OCI-LY3 (cell line): ENCODE data around the gene TRPM1.

Source experiments
- H2AFZ ChIP-seq: fragments of 200-600, 300-600 bp; shearing (Covaris generic); 2 replicates; pipeline ENCODE4 v1.6.0; 2014; ENCODE audit warnings: antibody characterized with exemption, low read depth, low read length
- H3K27ac ChIP-seq: fragments of 200-600, 300-600 bp; sonication (generic); 2 replicates; pipeline ENCODE4 v1.5.1; 2014; ENCODE audit warnings: mild to moderate bottlenecking, low read length, moderate library complexity, mixed read lengths
- H3K27me3 ChIP-seq: fragments of 200-600, 300-600 bp; sonication (generic); 2 replicates; pipeline ENCODE4 v1.6.1; 2014; ENCODE audit warnings: low read depth, low read length, mixed read lengths
- H3K36me3 ChIP-seq: fragments of 200-600, 300-600 bp; sonication (generic); replicated peaks from 2 replicates; pipeline ENCODE3; 2014; ENCODE audit warnings: low read depth, low read length, mixed read lengths
- H3K4me1 ChIP-seq: fragments of 300-600, 200-600 bp; sonication (generic); 2 replicates; pipeline ENCODE4 v1.6.1; 2014; ENCODE audit warnings: low read length, mixed read lengths
- H3K4me2 ChIP-seq: fragments of 200-600, 300-600 bp; sonication (generic); 2 replicates; pipeline ENCODE4 v1.6.1; 2014; ENCODE audit warnings: low read length, mixed read lengths
- H3K4me3 ChIP-seq: fragments of 300-600, 200-600 bp; sonication (generic); 2 replicates; pipeline ENCODE4 v1.5.1; 2014; ENCODE audit warnings: antibody characterized with exemption, mild to moderate bottlenecking, low read length, moderate library complexity
- H3K79me2 ChIP-seq: fragments of 300-600, 200-600 bp; shearing (Covaris generic); 2 replicates; pipeline ENCODE4 v1.6.1; 2014; ENCODE audit warnings: mild to moderate bottlenecking, low read length, mixed read lengths
- H3K9ac ChIP-seq: fragments of 300-600, 200-600 bp; shearing (Covaris generic); 2 replicates; pipeline ENCODE4 v1.6.0; 2014; ENCODE audit warnings: mild to moderate bottlenecking, low read length, moderate library complexity
- H3K9me3 ChIP-seq: fragments of 200-600, 300-600 bp; shearing (Covaris generic); 2 replicates; pipeline ENCODE4 v1.6.1; 2014; ENCODE audit warnings: low read length, mixed read lengths; ENCODE audit not compliant: insufficient read depth
- H4K20me1 ChIP-seq: fragments of 200-600, 300-600 bp; sonication (generic); 2 replicates; pipeline ENCODE4 v1.6.1; 2016; ENCODE audit warnings: low read length, mixed read lengths; ENCODE audit not compliant: insufficient read depth
- CTCF ChIP-seq: fragments of 200-600, 300-600 bp; sonication (generic); IDR thresholded peaks from 2 replicates; pipeline ENCODE4 v1.5.1; 2014; ENCODE audit warnings: antibody characterized with exemption, low read length, low read depth
- EZH2phosphoT487 ChIP-seq: fragments of 200-600 bp; shearing (Covaris generic); IDR thresholded peaks from 2 replicates; pipeline ENCODE4 v1.6.1; 2018; ENCODE audit warnings: antibody characterized with exemption, mixed run types, low read depth

Gene TRPM1

GRCh38 chr15:31079519-31079918 is 22.0 kb downstream of the TRPM1 start:
- no peaks in the 10 kb centered on the region for H3K36me3 ChIP-seq
- no peaks in the 10 kb centered on the region for H3K9me3 ChIP-seq
- H3K4me1 ChIP-seq, result peaks cover 40% of the 10 kb centered on the region
- H3K9ac ChIP-seq, result no peak overlapping the region
- H4K20me1 ChIP-seq, result no peaks in the 10 kb centered on the region
- H3K4me2 ChIP-seq, result no peak overlapping the region
- TF ChIP-seq CTCF (no peak), EZH2phosphoT487 (no peak)
- no peak overlapping the region for H3K27ac ChIP-seq
- 0 out of 2 replicates have a peak, but pooled peaks cover 5% of the 10 kb centered on the region for H3K27me3 ChIP-seq
- H3K4me3 ChIP-seq, result no peak overlapping the region
- no peaks in the 10 kb centered on the region for H3K79me2 ChIP-seq
- H2AFZ ChIP-seq, result no peak overlapping the region

GRCh38 chr15:31078471-31078870 is 23.1 kb downstream of the TRPM1 start:
- H3K4me3 ChIP-seq, result no peak overlapping the region

GRCh38 chr15:31077941-31078340 is 23.6 kb downstream of the TRPM1 start:
- H3K4me1 ChIP-seq, result peaks cover 38% of the 10 kb centered on the region
- H3K36me3 ChIP-seq, result no peaks in the 10 kb centered on the region
- peak overlapping the region; percentile 15; the same call in 1 of the 2 replicates for H3K4me3 ChIP-seq
- no peaks in the 10 kb centered on the region for H4K20me1 ChIP-seq
- H3K27ac ChIP-seq, result no peak overlapping the region
- no peak overlapping the region for H3K9ac ChIP-seq
- no peaks in the 10 kb centered on the region for H3K27me3 ChIP-seq
- H3K9me3 ChIP-seq, result no peaks in the 10 kb centered on the region
- no peak overlapping the region for H2AFZ ChIP-seq
- no peaks in the 10 kb centered on the region for H3K79me2 ChIP-seq
- TF ChIP-seq EZH2phosphoT487 (no peak), CTCF (no peak)
- H3K4me2 ChIP-seq, result peak overlapping the region; percentile 51

More at GRCh38 chr15:31078471-31078870, 23.1 kb downstream of the TRPM1 start:
- Histone ChIP-seq H3K27me3 (no peaks in the 10 kb centered on the region), H3K36me3 (no peaks in the 10 kb centered on the region), H3K4me2 (no peak overlapping the region), H4K20me1 (no peaks in the 10 kb centered on the region), H3K9ac (no peak overlapping the region), H3K4me1 (peaks cover 42% of the 10 kb centered on the region), H3K79me2 (no peaks in the 10 kb centered on the region), H3K9me3 (no peaks in the 10 kb centered on the region), H2AFZ (no peak overlapping the region), H3K27ac (no peak overlapping the region)
- TF ChIP-seq CTCF (no peak), EZH2phosphoT487 (no peak)

- Histone ChIP-seq H2AFZ (no peak overlapping the region), H3K79me2 (no peaks in the 10 kb centered on the region), H3K27me3 (no peaks in the 10 kb centered on the region), H3K4me3 (peak overlapping the region; percentile 15; the same call in 1 of the 2 replicates), H3K36me3 (no peaks in the 10 kb centered on the region), H3K4me2 (peak overlapping the region; percentile 51), H3K9me3 (no peaks in the 10 kb centered on the region), H3K9ac (no peak overlapping the region), H4K20me1 (no peaks in the 10 kb centered on the region), H3K27ac (no peak overlapping the region), H3K4me1 (peaks cover 36% of the 10 kb centered on the region)
- no peak for TF ChIP-seq EZH2phosphoT487
- TF ChIP-seq CTCF, result no peak
These were observed 24.3 kb downstream of the TRPM1 start for GRCh38 chr15:31077181-31077580.
